Brain microvascular endothelial cell (primary cell): ENCODE results near the gene TNNC1.

Experiments
- DNase-seq: peaks from one replicate; pipeline ENCODE4 v3.0.0-alpha.2; 2020
- H3K27ac ChIP-seq: fragments of 250-450 bp; sonication (Bioruptor Pico); 2 replicates; pipeline ENCODE4 v1.5.1; 2020; ENCODE audit warnings: mild to moderate bottlenecking, moderate library complexity
- H3K27me3 ChIP-seq: fragments of 250-450 bp; sonication (Bioruptor Pico); replicated peaks from 2 replicates; pipeline ENCODE4 v1.5.1; 2020; ENCODE audit warnings: mild to moderate bottlenecking
- H3K36me3 ChIP-seq: fragments of 250-450 bp; sonication (Bioruptor Pico); replicated peaks from 2 replicates; pipeline ENCODE4 v1.5.1; 2020; ENCODE audit warnings: mild to moderate bottlenecking
- H3K4me3 ChIP-seq: 2 replicates; pipeline ENCODE4 v1.5.1; 2011; ENCODE audit warnings: low read depth, mild to moderate bottlenecking, control low read depth, low read length, moderate library complexity
- CTCF ChIP-seq: IDR thresholded peaks from 2 replicates; pipeline ENCODE4 v1.5.1; 2011; ENCODE audit warnings: low read depth, mild to moderate bottlenecking, moderate library complexity, low read length, control low read depth, inconsistent platforms; ENCODE audit errors: missing control alignments
- in situ Hi-C: cut with HindIII; loops from 2 replicates; pipeline ENCODE4 v1.10.0; 2017; ENCODE audit warnings: low sequenced_read_pairs, low pct_ligation_motif_present

The TNNC1 gene

GRCh38 chr3:52456169-52456799 is 2.4 kb upstream of the TNNC1 start:
- in situ Hi-C loops: no loop called here
- Histone ChIP-seq H3K36me3 (peaks cover 19% of the 10 kb centered on the region), H3K4me3 (peak overlapping the region; percentile 88), H3K27me3 (no peaks in the 10 kb centered on the region), H3K27ac (peak overlapping the region; percentile 27)
- TF ChIP-seq CTCF: no peak
- no peak for DNase-seq

- H3K27ac ChIP-seq: peak within 1 kb of the TSS; percentile 56
- in situ Hi-C loops: no loop called here
These were observed 1.7 kb upstream of the TNNC1 start, which contains the start of gene NISCH for GRCh38 chr3:52455283-52456168. Gene NISCH (plus strand): TSS chr3:52455604. CDS start chr3:52455642, 38 bp downstream.

GRCh38 chr3:52454938-52455282 is 1.1 kb upstream of the TNNC1 start:
- Histone ChIP-seq H3K4me3 (peak overlapping the region; percentile 88), H3K27ac (peak overlapping the region; percentile 56), H3K36me3 (peaks cover 13% of the 10 kb centered on the region), H3K27me3 (no peaks in the 10 kb centered on the region)
- DNase-seq: no peak
- no peak for TF ChIP-seq CTCF
- in situ Hi-C loops: no loop called here

More at GRCh38 chr3:52455283-52456168, 1.7 kb upstream of the TNNC1 start, which contains the start of gene NISCH:
- Histone ChIP-seq H3K36me3 (peaks cover 15% of the 10 kb centered on the region), H3K4me3 (peak within 1 kb of the TSS; percentile 88), H3K27me3 (no peaks in the 10 kb centered on the region)
- no peak for TF ChIP-seq CTCF
- peak; percentile 47 for DNase-seq

- in situ Hi-C loops: no loop called here
- H3K27me3 ChIP-seq: no peaks in the 10 kb centered on the region
- TF ChIP-seq CTCF: no peak
- H3K27ac ChIP-seq: no peak overlapping the region
- no peak overlapping the region for H3K4me3 ChIP-seq
- H3K36me3 ChIP-seq: peaks cover 8% of the 10 kb centered on the region
- no peak for DNase-seq
These were observed 553 bp upstream of the TNNC1 start for GRCh38 chr3:52454250-52454937.

- Histone ChIP-seq H3K4me3 (no peak overlapping the region), H3K27me3 (no peaks in the 10 kb centered on the region), H3K36me3 (no peaks in the 10 kb centered on the region), H3K27ac (no peak overlapping the region)
- in situ Hi-C loops: no loop called here
- TF ChIP-seq CTCF: no peak
- DNase-seq: no peak
These were observed 1.1 kb downstream of the TNNC1 start for GRCh38 chr3:52452570-52453221.
